Measurements from ENCODE around the gene SLC38A8.

Gene SLC38A8

DNA sequence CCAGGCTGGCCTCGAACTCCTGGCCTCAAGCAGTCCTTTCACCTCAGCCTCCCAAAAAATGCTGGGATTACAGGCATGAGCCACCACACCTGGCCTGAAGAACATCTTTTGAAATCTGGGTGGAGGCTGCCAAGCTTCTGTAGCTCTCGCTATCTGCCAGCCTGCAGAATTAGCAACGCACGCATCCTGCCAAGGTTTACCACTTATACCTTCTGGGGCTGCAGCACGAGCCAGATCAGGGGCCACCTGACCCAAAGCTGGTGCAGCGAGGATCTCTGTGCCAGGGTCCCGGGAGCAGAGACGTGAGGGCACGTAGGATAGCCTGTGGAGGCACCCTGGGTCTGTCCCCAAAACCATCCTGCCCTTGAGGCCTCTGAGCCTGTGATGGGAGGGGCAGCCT is 22.2 kb downstream of the SLC38A8 start:
- Histone ChIP-seq H3K4me3 (ENCODE audit: low read depth in 1 of 2, low read length in 2 of 2) (no peak overlapping the region), H3K9ac (ENCODE audit: low read depth in 1 of 2, low read length in 2 of 2) (no peak overlapping the region)

DNA sequence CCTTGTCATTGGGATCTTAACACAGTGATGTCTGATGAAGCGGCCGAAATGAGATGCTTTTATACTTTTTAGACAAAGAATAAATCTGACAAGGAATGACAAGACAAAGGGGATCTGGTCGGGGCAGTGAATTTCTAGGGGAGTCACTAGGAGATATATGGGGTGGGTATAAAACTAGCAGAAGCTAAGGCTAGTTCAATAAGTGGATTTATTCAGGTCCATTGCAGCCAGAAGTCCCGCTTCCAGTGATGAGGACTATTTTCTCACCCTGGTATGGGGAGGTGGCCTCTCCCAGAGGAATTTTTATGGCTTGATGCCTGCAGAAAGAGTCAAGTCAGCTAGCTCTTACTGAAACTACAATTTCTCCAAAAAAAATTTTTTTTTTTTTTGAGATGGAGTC is 23.9 kb downstream of the SLC38A8 start:
- H3K9me3 ChIP-seq (ENCODE audit: control insufficient read depth in 1 of 2, low read length in 2 of 2), result peaks cover 9% of the 10 kb centered on the region in 2 donors

More for the DNA sequence above, 22.2 kb downstream of the SLC38A8 start:
- H3K9me3 ChIP-seq (ENCODE audit: control insufficient read depth in 1 of 2, low read length in 2 of 2), result peaks cover 9% of the 10 kb centered on the region in 2 donors
- H3K36me3 ChIP-seq (ENCODE audit: control insufficient read depth in 1 of 2, insufficient read depth in 2 of 2, low read length in 2 of 2), result no peaks in the 10 kb centered on the region
- H3K27me3 ChIP-seq (ENCODE audit: control insufficient read depth in 1 of 2, insufficient read depth in 2 of 2, low read length in 2 of 2), result no peaks in the 10 kb centered on the region
- H3K4me1 ChIP-seq (ENCODE audit: control insufficient read depth in 1 of 2, insufficient read depth in 2 of 2, low read length in 2 of 2), result peaks cover 3 to 5% of the 10 kb centered on the region in 2 donors
- H3K27ac ChIP-seq (ENCODE audit: low read depth, low read length), result no peak overlapping the region

DNA sequence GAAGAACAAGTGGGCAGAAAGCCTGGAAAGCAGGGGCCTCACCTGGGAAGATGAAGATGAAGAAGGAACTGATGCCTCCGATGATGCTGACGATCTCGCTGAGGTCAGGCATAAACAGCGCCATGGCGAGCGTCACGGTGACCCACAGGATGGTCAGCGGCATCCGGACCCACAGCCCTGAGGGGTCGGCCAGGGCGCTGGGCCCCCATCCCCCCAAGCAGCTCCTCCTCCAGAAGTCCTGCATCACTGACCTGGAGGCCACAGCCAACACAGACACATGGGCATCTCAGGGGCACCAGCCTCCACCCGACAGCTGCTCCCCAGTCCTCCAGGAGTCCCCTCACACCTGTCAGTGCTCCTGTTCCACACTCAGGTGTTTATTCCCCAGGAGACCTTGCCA is 26.1 kb downstream of the SLC38A8 start:
- no peaks in the 10 kb centered on the region for H3K36me3 ChIP-seq (ENCODE audit: control insufficient read depth in 1 of 2, insufficient read depth in 2 of 2, low read length in 2 of 2)
- H3K27me3 ChIP-seq (ENCODE audit: control insufficient read depth in 1 of 2, insufficient read depth in 2 of 2, low read length in 2 of 2), result no peaks in the 10 kb centered on the region
- H3K4me1 ChIP-seq (ENCODE audit: control insufficient read depth in 1 of 2, insufficient read depth in 2 of 2, low read length in 2 of 2), result no peaks in the 10 kb centered on the region

More for the DNA sequence above, 23.9 kb downstream of the SLC38A8 start:
- Histone ChIP-seq H3K36me3 (ENCODE audit: control insufficient read depth in 1 of 2, insufficient read depth in 2 of 2, low read length in 2 of 2) (no peaks in the 10 kb centered on the region), H3K4me3 (ENCODE audit: low read depth in 1 of 2, low read length in 2 of 2) (no peak overlapping the region), H3K9ac (ENCODE audit: low read depth in 1 of 2, low read length in 2 of 2) (no peak overlapping the region), H3K27me3 (ENCODE audit: control insufficient read depth in 1 of 2, insufficient read depth in 2 of 2, low read length in 2 of 2) (no peaks in the 10 kb centered on the region), H3K4me1 (ENCODE audit: control insufficient read depth in 1 of 2, insufficient read depth in 2 of 2, low read length in 2 of 2) (peaks cover 0 to under 1% of the 10 kb centered on the region in 2 donors), H3K27ac (ENCODE audit: low read depth, low read length) (no peak overlapping the region)

DNA sequence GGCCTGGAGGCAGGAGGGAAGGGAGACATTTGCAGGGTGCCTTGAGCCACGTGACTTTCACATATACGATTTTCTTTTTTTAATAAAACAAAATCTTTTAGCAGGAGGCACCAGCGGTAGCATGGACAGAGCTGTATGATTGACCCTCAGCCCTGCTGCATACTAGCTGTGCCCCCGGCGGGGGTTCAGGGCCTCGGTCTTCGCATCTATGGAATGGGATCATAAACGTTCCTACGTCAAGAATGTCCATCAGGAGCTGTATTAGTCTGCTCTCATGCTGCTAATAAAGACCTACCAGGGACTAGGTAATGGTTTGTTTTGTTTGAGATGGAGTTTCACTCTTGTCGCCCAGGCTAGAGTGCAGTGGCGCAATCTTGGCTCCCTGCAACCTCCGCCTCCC is 27.2 kb downstream of the SLC38A8 start:
- Histone ChIP-seq H3K9me3 (ENCODE audit: control insufficient read depth in 1 of 2, low read length in 2 of 2) (peaks cover 0 to 4% of the 10 kb centered on the region in 2 donors), H3K4me3 (ENCODE audit: low read depth in 1 of 2, low read length in 2 of 2) (no peak overlapping the region)

More for the DNA sequence above, 26.1 kb downstream of the SLC38A8 start:
- Histone ChIP-seq H3K9me3 (ENCODE audit: control insufficient read depth in 1 of 2, low read length in 2 of 2) (peaks cover 5 to 7% of the 10 kb centered on the region in 2 donors), H3K9ac (ENCODE audit: low read depth in 1 of 2, low read length in 2 of 2) (no peak overlapping the region), H3K27ac (ENCODE audit: low read depth, low read length) (no peak overlapping the region), H3K4me3 (ENCODE audit: low read depth in 1 of 2, low read length in 2 of 2) (no peak overlapping the region)

DNA sequence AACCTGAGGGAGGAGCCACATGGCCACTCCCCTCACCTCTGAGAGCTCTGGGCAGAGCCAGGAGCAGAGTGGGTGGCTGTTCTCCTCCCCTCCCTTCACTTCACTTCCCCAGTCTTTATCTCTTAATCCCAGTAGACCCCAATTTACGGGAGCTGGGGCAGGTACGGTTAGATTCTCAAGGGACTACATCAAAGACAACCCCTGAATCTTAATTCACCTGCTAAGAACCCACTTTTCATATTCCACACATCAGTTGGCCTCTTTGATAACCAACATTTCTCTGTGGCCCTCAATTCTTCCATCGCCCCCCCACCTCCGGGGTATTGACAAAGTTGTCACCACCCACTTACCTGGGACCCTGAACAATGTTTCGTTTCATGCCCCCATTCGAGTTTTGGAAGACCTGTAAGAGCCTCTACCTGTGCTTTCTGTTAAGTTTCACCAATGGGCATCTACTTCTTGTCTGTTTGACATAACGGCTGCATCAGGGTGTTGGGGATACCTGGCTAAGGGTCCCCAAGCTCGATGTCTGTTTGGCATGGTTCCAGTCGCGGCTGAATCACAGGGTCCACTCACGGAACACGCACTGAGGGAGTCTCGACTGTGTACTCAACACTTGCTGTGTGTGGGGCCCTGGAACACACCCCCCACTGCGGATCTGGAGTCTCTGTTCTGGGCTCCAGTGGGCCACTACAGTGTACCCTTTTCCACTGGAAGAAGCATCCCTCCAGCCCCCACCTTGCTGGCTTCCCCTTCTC is 27.8 kb downstream of the SLC38A8 start:
- no peaks in the 10 kb centered on the region for H3K4me1 ChIP-seq (ENCODE audit: control insufficient read depth in 1 of 2, insufficient read depth in 2 of 2, low read length in 2 of 2)
- no peaks in the 10 kb centered on the region for H3K27me3 ChIP-seq (ENCODE audit: control insufficient read depth in 1 of 2, insufficient read depth in 2 of 2, low read length in 2 of 2)
- H3K36me3 ChIP-seq (ENCODE audit: control insufficient read depth in 1 of 2, insufficient read depth in 2 of 2, low read length in 2 of 2), result no peaks in the 10 kb centered on the region
- no peak overlapping the region for H3K9ac ChIP-seq (ENCODE audit: low read depth in 1 of 2, low read length in 2 of 2)
- H3K4me3 ChIP-seq (ENCODE audit: low read depth in 1 of 2, low read length in 2 of 2), result no peak overlapping the region
- H3K9me3 ChIP-seq (ENCODE audit: control insufficient read depth in 1 of 2, low read length in 2 of 2), result peaks cover 0 to 3% of the 10 kb centered on the region in 2 donors
- H3K27ac ChIP-seq (ENCODE audit: low read depth, low read length), result no peak overlapping the region

More for the DNA sequence above, 27.2 kb downstream of the SLC38A8 start:
- no peaks in the 10 kb centered on the region for H3K4me1 ChIP-seq (ENCODE audit: control insufficient read depth in 1 of 2, insufficient read depth in 2 of 2, low read length in 2 of 2)
- H3K27ac ChIP-seq (ENCODE audit: low read depth, low read length), result no peak overlapping the region
- H3K27me3 ChIP-seq (ENCODE audit: control insufficient read depth in 1 of 2, insufficient read depth in 2 of 2, low read length in 2 of 2), result no peaks in the 10 kb centered on the region
- no peak overlapping the region for H3K9ac ChIP-seq (ENCODE audit: low read depth in 1 of 2, low read length in 2 of 2)
- no peaks in the 10 kb centered on the region for H3K36me3 ChIP-seq (ENCODE audit: control insufficient read depth in 1 of 2, insufficient read depth in 2 of 2, low read length in 2 of 2)

DNA sequence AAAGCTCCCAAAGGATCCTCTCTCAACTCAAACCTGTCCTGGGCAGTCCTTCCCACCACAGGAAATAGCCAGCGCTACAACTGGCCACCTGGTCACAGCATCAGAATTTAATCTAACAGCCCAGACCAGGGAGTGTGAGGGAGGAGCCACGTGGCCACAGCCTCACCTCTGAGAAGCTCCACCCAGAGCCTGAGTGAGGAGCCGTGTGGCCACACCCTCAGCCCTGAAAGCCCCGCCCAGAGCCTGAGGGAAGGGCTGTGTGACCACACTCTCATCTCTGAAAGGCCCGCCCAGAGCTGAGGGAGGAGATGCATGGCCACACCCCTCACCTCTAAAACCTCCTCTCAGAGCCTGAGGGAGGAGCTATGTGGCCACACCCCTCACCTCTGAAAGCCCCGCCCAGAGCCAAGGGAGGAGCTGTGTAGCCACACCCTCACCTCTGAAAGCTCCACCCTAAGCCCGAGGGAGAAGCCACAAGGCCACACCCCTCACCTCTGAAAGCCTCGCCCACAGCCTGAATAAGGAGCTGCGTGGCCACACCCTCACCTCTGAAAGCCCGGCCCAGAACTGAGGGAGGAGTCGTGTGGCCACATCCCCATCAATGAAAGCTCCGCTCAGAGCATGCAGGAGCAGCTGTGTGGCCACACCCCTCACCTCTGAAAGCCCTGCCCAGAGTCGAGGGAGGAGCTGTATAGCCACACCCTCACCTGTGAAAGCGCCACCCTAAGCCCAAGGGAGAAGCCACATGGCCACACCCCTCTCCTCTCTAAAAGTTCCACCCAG is 28.6 kb downstream of the SLC38A8 start:
- H3K4me3 ChIP-seq (ENCODE audit: low read depth in 1 of 2, low read length in 2 of 2), result no peak overlapping the region
- H3K27me3 ChIP-seq (ENCODE audit: control insufficient read depth in 1 of 2, insufficient read depth in 2 of 2, low read length in 2 of 2), result no peaks in the 10 kb centered on the region
- no peaks in the 10 kb centered on the region for H3K36me3 ChIP-seq (ENCODE audit: control insufficient read depth in 1 of 2, insufficient read depth in 2 of 2, low read length in 2 of 2)
- no peak overlapping the region for H3K27ac ChIP-seq (ENCODE audit: low read depth, low read length)
- no peaks in the 10 kb centered on the region for H3K9me3 ChIP-seq (ENCODE audit: control insufficient read depth in 1 of 2, low read length in 2 of 2)
- no peaks in the 10 kb centered on the region for H3K4me1 ChIP-seq (ENCODE audit: control insufficient read depth in 1 of 2, insufficient read depth in 2 of 2, low read length in 2 of 2)
- H3K9ac ChIP-seq (ENCODE audit: low read depth in 1 of 2, low read length in 2 of 2), result no peak overlapping the region

DNA sequence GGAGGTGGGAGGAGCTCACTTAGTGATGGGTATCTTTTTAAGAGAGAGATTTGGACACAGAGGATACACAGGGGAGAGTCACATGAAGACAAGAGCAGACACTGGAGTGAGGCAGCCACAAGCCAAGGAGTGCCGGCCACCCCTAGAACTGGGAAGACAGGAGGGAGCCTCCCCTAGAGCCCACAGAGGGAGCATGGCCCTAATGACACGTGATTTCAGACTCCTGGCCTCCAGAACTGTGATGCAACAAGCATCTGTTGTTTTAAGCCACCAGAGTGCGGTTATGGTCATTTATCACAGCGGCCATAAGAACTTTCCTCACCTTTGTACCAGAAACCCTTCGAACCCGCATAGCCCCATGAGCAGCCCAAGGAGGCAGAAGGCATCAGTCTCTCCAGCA is 33.3 kb downstream of the SLC38A8 start:
- Histone ChIP-seq H3K4me3 (ENCODE audit: low read depth in 1 of 2, low read length in 2 of 2) (no peak overlapping the region), H3K4me1 (ENCODE audit: control insufficient read depth in 1 of 2, insufficient read depth in 2 of 2, low read length in 2 of 2) (no peaks in the 10 kb centered on the region), H3K36me3 (ENCODE audit: control insufficient read depth in 1 of 2, insufficient read depth in 2 of 2, low read length in 2 of 2) (no peaks in the 10 kb centered on the region), H3K9me3 (ENCODE audit: control insufficient read depth in 1 of 2, low read length in 2 of 2) (no peaks in the 10 kb centered on the region), H3K27ac (ENCODE audit: low read depth, low read length) (no peak overlapping the region), H3K27me3 (ENCODE audit: control insufficient read depth in 1 of 2, insufficient read depth in 2 of 2, low read length in 2 of 2) (peaks cover 0 to 5% of the 10 kb centered on the region in 2 donors), H3K9ac (ENCODE audit: low read depth in 1 of 2, low read length in 2 of 2) (no peak overlapping the region)

DNA sequence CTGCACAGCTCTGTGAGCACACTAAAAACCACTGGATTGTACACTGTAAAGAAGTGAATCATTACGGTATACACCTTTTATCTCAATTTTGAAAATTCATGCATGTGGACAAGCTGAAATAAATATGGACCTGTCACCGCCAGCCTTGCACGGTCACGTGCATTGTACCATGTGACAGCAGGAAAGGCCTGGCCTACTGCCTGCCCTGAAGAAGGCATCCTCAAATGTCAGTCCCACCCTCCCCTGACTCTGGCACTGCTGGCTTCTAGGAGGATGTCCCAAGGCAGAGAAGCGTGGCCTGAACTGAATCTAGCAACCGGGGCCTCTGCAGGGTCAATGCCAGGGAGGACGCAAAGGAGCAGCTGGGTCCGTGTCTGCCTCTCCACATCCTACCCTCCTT is 34.6 kb downstream of the SLC38A8 start:
- Histone ChIP-seq H3K4me3 (ENCODE audit: low read depth in 1 of 2, low read length in 2 of 2) (no peak overlapping the region), H3K9ac (ENCODE audit: low read depth in 1 of 2, low read length in 2 of 2) (no peak overlapping the region), H3K27ac (ENCODE audit: low read depth, low read length) (no peak overlapping the region), H3K36me3 (ENCODE audit: control insufficient read depth in 1 of 2, insufficient read depth in 2 of 2, low read length in 2 of 2) (no peaks in the 10 kb centered on the region), H3K27me3 (ENCODE audit: control insufficient read depth in 1 of 2, insufficient read depth in 2 of 2, low read length in 2 of 2) (peaks cover 0 to 6% of the 10 kb centered on the region in 2 donors), H3K4me1 (ENCODE audit: control insufficient read depth in 1 of 2, insufficient read depth in 2 of 2, low read length in 2 of 2) (no peaks in the 10 kb centered on the region), H3K9me3 (ENCODE audit: control insufficient read depth in 1 of 2, low read length in 2 of 2) (no peaks in the 10 kb centered on the region)

DNA sequence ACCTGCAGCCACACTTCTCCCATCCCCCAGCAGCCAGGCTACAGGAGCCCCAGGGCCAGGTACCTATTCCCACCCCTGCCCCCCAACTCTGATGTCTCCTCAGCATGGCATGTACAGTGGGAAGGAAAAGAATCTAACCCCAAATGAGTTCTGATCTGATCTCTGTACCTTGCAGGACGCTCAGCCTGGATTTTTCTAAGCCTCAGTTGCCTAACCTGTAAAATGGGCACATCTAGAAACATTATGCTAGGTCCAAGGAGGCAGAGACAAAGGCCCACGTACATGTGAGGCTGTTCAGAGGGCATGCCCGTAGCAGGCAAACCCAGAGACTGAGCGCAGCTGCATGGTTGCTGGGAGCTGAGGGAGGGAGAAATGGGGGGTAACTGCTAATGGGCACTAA is 35.1 kb downstream of the SLC38A8 start:
- Histone ChIP-seq H3K4me1 (ENCODE audit: control insufficient read depth in 1 of 2, insufficient read depth in 2 of 2, low read length in 2 of 2) (no peaks in the 10 kb centered on the region), H3K9me3 (ENCODE audit: control insufficient read depth in 1 of 2, low read length in 2 of 2) (no peaks in the 10 kb centered on the region), H3K9ac (ENCODE audit: low read depth in 1 of 2, low read length in 2 of 2) (no peak overlapping the region), H3K27ac (ENCODE audit: low read depth, low read length) (no peak overlapping the region), H3K27me3 (ENCODE audit: control insufficient read depth in 1 of 2, insufficient read depth in 2 of 2, low read length in 2 of 2) (peaks cover 0 to 6% of the 10 kb centered on the region in 2 donors), H3K4me3 (ENCODE audit: low read depth in 1 of 2, low read length in 2 of 2) (no peak overlapping the region), H3K36me3 (ENCODE audit: control insufficient read depth in 1 of 2, insufficient read depth in 2 of 2, low read length in 2 of 2) (no peaks in the 10 kb centered on the region)

DNA sequence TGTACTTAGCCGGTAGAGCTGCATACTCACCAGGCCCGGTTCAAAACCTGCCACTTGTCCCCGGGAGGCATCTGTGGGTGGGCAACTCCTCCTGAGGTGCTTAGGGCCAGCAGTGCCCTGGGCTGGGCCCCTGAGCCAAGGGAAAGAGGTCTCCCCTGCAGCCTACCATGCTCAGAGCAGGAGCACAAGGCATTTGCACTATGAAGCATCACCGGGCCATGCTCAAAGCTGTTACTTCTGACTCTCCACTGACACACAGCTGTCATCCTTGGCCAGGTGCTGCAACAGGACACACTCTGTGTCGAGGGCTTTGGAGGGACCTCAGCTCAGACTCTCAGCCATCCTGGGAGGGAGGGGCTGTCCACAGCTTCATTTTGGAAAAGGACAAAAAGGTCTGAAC is 37.2 kb downstream of the SLC38A8 start:
- H3K27ac ChIP-seq (ENCODE audit: low read depth, low read length), result no peak overlapping the region
- peaks cover 0 to 6% of the 10 kb centered on the region in 2 donors for H3K27me3 ChIP-seq (ENCODE audit: control insufficient read depth in 1 of 2, insufficient read depth in 2 of 2, low read length in 2 of 2)

More for the DNA sequence above, 37.2 kb downstream of the SLC38A8 start:
- no peaks in the 10 kb centered on the region for H3K9me3 ChIP-seq (ENCODE audit: control insufficient read depth in 1 of 2, low read length in 2 of 2)
- no peak overlapping the region for H3K4me3 ChIP-seq (ENCODE audit: low read depth in 1 of 2, low read length in 2 of 2)
- H3K4me1 ChIP-seq (ENCODE audit: control insufficient read depth in 1 of 2, insufficient read depth in 2 of 2, low read length in 2 of 2), result no peaks in the 10 kb centered on the region
- H3K9ac ChIP-seq (ENCODE audit: low read depth in 1 of 2, low read length in 2 of 2), result no peak overlapping the region
- H3K36me3 ChIP-seq (ENCODE audit: control insufficient read depth in 1 of 2, insufficient read depth in 2 of 2, low read length in 2 of 2), result no peaks in the 10 kb centered on the region
